ENCODE results near the gene PCNX4.

GRCh38 chr14:60133487-60133886 is 41.8 kb downstream of the PCNX4 start:
- no peak for TF ChIP-seq CTCF (conservative IDR thresholded peaks at IDR 0.05)
- TF ChIP-seq ZFX (IDR thresholded peaks at IDR 0.05) = no peak

Measured in C4-2B (cell line).